IPS-18c (cell line): Measurements from ENCODE around the gene CSF1R.

Source experiments
- H3K4me3 ChIP-seq: 2 replicates; pipeline ENCODE4 v1.7.0; 2013; ENCODE audit warnings: low read depth, mild to moderate bottlenecking, low read length, moderate library complexity; ENCODE audit not compliant: insufficient read depth
- H3K9me3 ChIP-seq: one replicate; pipeline ENCODE4 v1.6.1; 2013; ENCODE audit warnings: mild to moderate bottlenecking, low read length, moderate library complexity; ENCODE audit not compliant: control insufficient read depth, insufficient read depth

CSF1R gene

GRCh38 chr5:150066901-150067396 lies 19.4 kb downstream of the CSF1R start:
- Histone ChIP-seq H3K9me3 (no peaks in the 10 kb centered on the region), H3K4me3 (no peak overlapping the region)

GRCh38 chr5:150066436-150066835 lies 19.9 kb downstream of the CSF1R start:
- no peaks in the 10 kb centered on the region for H3K9me3 ChIP-seq
- no peak overlapping the region for H3K4me3 ChIP-seq

- Histone ChIP-seq H3K9me3 (no peaks in the 10 kb centered on the region), H3K4me3 (no peak overlapping the region)
Observed at GRCh38 chr5:150065886-150066285, 20.5 kb downstream of the CSF1R start.

GRCh38 chr5:150065346-150065745 lies 21.0 kb downstream of the CSF1R start:
- Histone ChIP-seq H3K9me3 (no peaks in the 10 kb centered on the region), H3K4me3 (no peak overlapping the region)

- no peak overlapping the region for H3K4me3 ChIP-seq
- no peaks in the 10 kb centered on the region for H3K9me3 ChIP-seq
Observed at GRCh38 chr5:150064681-150065220, 21.6 kb downstream of the CSF1R start.

GRCh38 chr5:150063638-150064037 lies 22.7 kb downstream of the CSF1R start:
- no peaks in the 10 kb centered on the region for H3K9me3 ChIP-seq
- no peak overlapping the region for H3K4me3 ChIP-seq

GRCh38 chr5:150062216-150062922 lies 24.0 kb downstream of the CSF1R start:
- no peak overlapping the region for H3K4me3 ChIP-seq
- no peaks in the 10 kb centered on the region for H3K9me3 ChIP-seq

GRCh38 chr5:150061538-150061995 lies 24.8 kb downstream of the CSF1R start:
- H3K4me3 ChIP-seq = no peak overlapping the region
- no peaks in the 10 kb centered on the region for H3K9me3 ChIP-seq

- H3K4me3 ChIP-seq = no peak overlapping the region
- no peaks in the 10 kb centered on the region for H3K9me3 ChIP-seq
Observed at GRCh38 chr5:150060471-150060870, 25.9 kb downstream of the CSF1R start.

GRCh38 chr5:150059623-150060022 lies 26.7 kb downstream of the CSF1R start:
- Histone ChIP-seq H3K4me3 (no peak overlapping the region), H3K9me3 (no peaks in the 10 kb centered on the region)

- H3K9me3 ChIP-seq = no peaks in the 10 kb centered on the region
- no peak overlapping the region; the same call in 1 of the 2 replicates for H3K4me3 ChIP-seq
Observed at GRCh38 chr5:150058480-150059126, 27.8 kb downstream of the CSF1R start.

- no peaks in the 10 kb centered on the region for H3K9me3 ChIP-seq
- no peak overlapping the region for H3K4me3 ChIP-seq
Observed at GRCh38 chr5:150057996-150058395, 28.4 kb downstream of the CSF1R start.

GRCh38 chr5:150057511-150057910 lies 28.8 kb downstream of the CSF1R start:
- Histone ChIP-seq H3K9me3 (no peaks in the 10 kb centered on the region), H3K4me3 (no peak overlapping the region)

- Histone ChIP-seq H3K9me3 (no peaks in the 10 kb centered on the region), H3K4me3 (no peak overlapping the region)
Observed at GRCh38 chr5:150057052-150057451, 29.3 kb downstream of the CSF1R start.

GRCh38 chr5:150056075-150056443 lies 30.3 kb downstream of the CSF1R start:
- no peak overlapping the region for H3K4me3 ChIP-seq
- H3K9me3 ChIP-seq = no peaks in the 10 kb centered on the region

GRCh38 chr5:150055326-150056074 lies 30.9 kb downstream of the CSF1R start:
- H3K4me3 ChIP-seq = no peak overlapping the region
- no peaks in the 10 kb centered on the region for H3K9me3 ChIP-seq

GRCh38 chr5:150054569-150054968 lies 31.8 kb downstream of the CSF1R start:
- Histone ChIP-seq H3K4me3 (no peak overlapping the region), H3K9me3 (no peaks in the 10 kb centered on the region)
